Lower leg skin (tissue), 4 donors: Measurements from ENCODE around the gene NLRP11. TPM values are rescaled to one million over a fixed set of nuclear protein-coding genes. Genes with fewer than 3 reads are reported as not detected.
"Not testable (repeated sequence)": the region's sequence is repeated elsewhere in the genome, so short reads cannot be mapped to it uniquely, and the experiment has no call there.

Experiments used
- DNase-seq, 2 donors: peaks; one replicate each; pipeline ENCODE4 v3.0.0-alpha.2; 2019; ENCODE audit warnings: low spot score in 2 of 2
- H3K4me3 ChIP-seq: fragments of 200-600 bp; sonication (generic); 2 replicates; pipeline ENCODE4 v1.5.1; 2017; ENCODE audit warnings: mild to moderate bottlenecking, low read depth; ENCODE audit not compliant: poor library complexity, severe bottlenecking
- POLR2A ChIP-seq, 2 donors: fragments of 450-650 bp; IDR thresholded peaks; one replicate each; pipeline ENCODE4 v1.6.1; 2016 to 2017; ENCODE audit warnings: antibody characterized with exemption in 2 of 2, mild to moderate bottlenecking in 1 of 2, moderate library complexity in 1 of 2
- WGBS, 2 donors: methylation state at CpG; one replicate each; pipeline ENCODE4 v1.1.5; 2018; 5-methylcytosine and 5-hydroxymethylcytosine counted together
- intact Hi-C: fragments of 100-400 bp; cut with DNase I; formaldehyde crosslinking; loops from one replicate; pipeline ENCODE4 v1.15.0; 2023; ENCODE audit warnings: low total_unique reads
- total RNA-seq, 4 donors: library from RNA; depleted of rRNA; stranded (reverse); fragments of >200 nt; gene quantifications; one replicate each; pipeline ENCODE4 v1.1.0, GENCODE V29; 2016
- TF ChIP-seq, protein P1 (sequence below), 3 donors: fragments of 450-650 bp; IDR thresholded peaks; one replicate each; pipeline ENCODE4 v1.5.1; 2016; ENCODE audit warnings: antibody characterized with exemption in 3 of 3, mild to moderate bottlenecking in 3 of 3, moderate library complexity in 2 of 3

Gene NLRP11
- total RNA-seq, 4 donors from 2014 or later, result 0.10 TPM; not detected in 3

DNA sequence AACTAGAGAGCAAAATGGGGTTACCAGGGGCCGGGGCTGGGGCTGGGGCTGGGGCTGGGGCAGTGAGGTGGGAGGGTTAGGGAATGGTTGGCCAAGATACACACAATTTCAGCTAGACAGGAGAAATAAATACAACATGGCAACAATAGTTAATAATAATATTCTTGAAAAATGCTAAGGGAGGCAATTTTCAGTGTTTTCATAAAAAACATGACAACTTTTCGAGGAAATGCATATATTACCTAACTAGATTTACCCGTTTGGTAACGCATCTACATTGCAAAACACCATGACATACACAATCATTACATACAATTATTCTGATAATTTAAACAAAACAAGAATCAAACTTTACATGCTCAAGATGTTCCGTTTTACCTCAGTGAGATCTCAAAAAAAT, 50.7 kb downstream of the NLRP11 start:
- WGBS, 2 donors, result 81% methylated on average over 5 of the region's 5 CpGs
- DNase-seq, result no peak

DNA sequence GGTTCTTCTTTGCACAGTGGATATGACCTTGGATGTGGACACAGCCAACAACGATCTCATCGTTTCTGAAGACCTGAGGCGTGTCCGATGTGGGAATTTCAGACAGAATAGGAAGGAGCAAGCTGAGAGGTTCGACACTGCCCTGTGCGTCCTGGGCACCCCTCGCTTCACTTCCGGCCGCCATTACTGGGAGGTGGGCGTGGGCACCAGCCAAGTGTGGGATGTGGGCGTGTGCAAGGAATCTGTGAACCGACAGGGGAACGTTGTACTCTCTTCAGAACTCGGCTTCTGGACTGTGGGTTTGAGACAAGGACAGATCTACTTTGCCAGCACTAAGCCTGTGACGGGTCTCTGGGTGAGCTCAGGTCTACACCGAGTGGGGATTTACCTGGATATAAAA, 53.5 kb downstream of the NLRP11 start:
- intact Hi-C loops, result no loop called here
- TF ChIP-seq POLR2A (IDR thresholded peaks at IDR 0.05), result no peak
- TF ChIP-seq, protein P1, sequence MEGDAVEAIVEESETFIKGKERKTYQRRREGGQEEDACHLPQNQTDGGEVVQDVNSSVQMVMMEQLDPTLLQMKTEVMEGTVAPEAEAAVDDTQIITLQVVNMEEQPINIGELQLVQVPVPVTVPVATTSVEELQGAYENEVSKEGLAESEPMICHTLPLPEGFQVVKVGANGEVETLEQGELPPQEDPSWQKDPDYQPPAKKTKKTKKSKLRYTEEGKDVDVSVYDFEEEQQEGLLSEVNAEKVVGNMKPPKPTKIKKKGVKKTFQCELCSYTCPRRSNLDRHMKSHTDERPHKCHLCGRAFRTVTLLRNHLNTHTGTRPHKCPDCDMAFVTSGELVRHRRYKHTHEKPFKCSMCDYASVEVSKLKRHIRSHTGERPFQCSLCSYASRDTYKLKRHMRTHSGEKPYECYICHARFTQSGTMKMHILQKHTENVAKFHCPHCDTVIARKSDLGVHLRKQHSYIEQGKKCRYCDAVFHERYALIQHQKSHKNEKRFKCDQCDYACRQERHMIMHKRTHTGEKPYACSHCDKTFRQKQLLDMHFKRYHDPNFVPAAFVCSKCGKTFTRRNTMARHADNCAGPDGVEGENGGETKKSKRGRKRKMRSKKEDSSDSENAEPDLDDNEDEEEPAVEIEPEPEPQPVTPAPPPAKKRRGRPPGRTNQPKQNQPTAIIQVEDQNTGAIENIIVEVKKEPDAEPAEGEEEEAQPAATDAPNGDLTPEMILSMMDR (IDR thresholded peaks at IDR 0.05), result no peak
- DNase-seq, result no peak
- 87 to 88% methylated on average over 16 of the region's 16 CpGs for WGBS, 2 donors
- H3K4me3 ChIP-seq, result no peak overlapping the region

More for the DNA sequence above, 50.7 kb downstream of the NLRP11 start:
- H3K4me3 ChIP-seq, result no peak overlapping the region
- intact Hi-C loops, result no loop called here
- TF ChIP-seq, protein P1 (IDR thresholded peaks at IDR 0.05), result no peak

DNA sequence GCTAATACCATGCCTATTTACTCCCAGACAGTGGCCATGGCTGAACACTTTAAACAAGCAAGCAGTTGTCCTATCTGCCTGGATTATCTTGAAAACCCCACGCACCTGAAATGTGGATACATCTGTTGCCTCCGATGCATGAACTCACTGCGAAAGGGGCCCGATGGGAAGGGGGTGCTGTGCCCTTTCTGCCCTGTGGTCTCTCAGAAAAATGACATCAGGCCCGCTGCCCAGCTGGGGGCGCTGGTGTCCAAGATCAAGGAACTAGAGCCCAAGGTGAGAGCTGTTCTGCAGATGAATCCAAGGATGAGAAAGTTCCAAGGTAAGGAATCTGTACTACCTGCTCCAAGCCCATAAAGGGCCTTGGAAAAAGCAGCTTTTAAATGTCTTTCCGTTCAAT, 54.3 kb downstream of the NLRP11 start:
- H3K4me3 ChIP-seq, result no peak overlapping the region
- TF ChIP-seq, protein P1 (IDR thresholded peaks at IDR 0.05), result no peak
- no peak for TF ChIP-seq POLR2A (IDR thresholded peaks at IDR 0.05)
- no peak for DNase-seq
- WGBS, 2 donors, result 34 to 40% methylated on average over 7 of the region's 7 CpGs
- intact Hi-C loops, result no loop called here

DNA sequence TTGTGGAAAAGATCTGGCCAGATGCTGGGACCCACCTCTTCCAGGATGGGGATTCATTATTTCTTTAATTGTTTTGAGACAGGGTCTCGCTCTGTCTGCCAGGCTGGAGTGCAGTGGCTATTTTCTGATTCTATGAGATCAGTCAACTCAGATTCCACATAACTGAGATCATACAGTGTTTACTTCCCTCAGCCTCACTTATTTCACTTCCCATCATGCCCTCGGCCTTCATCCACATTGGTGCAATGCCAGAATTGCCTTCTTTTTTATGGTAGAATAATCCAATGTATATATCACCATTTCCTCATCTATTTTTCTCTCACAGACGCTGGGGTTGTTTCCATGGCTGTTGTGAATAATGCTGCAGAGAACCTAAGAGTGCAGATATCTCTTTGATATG, 62.2 kb downstream of the NLRP11 start:
- WGBS, 2 donors, result 45 to 51% methylated on average over 2 to 3 of the region's 3 CpGs
- not testable (repeated sequence) for DNase-seq

DNA sequence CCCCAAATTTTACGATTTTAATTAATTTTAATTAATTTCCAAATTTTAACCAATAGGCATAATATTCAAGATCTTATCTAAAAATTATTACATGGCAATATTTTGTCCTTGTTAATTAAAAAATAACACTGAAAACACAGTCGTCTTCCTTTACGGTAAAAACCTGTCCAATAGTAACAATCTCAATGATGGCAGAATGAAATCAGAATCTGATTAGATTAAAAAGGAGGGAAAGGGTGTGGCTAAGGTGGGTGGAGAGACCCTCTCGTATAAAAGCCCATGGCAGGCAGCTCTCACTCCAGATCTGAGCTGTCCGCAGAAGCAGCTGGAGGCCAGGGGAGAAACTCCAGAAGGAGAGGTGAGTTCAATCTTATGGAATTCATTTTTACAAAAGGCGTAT, 63.0 kb downstream of the NLRP11 start, which contains the start of gene RFPL4AL1:
Gene RFPL4AL1, plus strand, starts transcription at position 301 of the 400 bp plus-strand sequence. CDS start 2,687 bp downstream, outside the sequence.
- DNase-seq, intact Hi-C loops, H3K4me3 ChIP-seq: not testable (repeated sequence)
- WGBS, 2 donors, result 80 to 81% methylated on average over 5 to 6 of the region's 6 CpGs

More for the DNA sequence above, 62.2 kb downstream of the NLRP11 start:
- H3K4me3 ChIP-seq, intact Hi-C loops: not testable (repeated sequence)

DNA sequence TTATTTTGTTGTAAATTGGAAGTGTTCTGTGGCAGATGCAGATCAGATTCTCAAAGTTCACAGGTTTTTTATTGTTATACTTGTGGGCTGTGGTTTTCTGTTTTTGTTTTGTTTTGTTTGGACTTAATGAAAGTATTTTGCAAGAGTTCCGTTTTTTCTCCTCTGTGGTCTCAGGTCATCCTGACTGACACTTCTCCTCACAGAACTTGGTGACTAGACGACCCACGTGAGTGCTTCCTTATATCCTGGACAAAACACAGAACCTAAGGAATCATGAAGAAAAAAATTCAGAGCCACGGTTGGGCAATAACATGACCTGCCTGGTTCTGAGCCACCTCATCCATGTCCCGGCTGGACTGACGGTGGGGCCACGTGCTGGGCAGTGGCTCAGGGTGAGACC, 65.3 kb downstream of the NLRP11 start:
- WGBS, 2 donors, result 61 to 69% methylated on average over 7 of the region's 7 CpGs
- no peak for TF ChIP-seq POLR2A (IDR thresholded peaks at IDR 0.05)
- TF ChIP-seq, protein P1 (IDR thresholded peaks at IDR 0.05), result no peak
- intact Hi-C loops, result no loop called here
- DNase-seq, result no peak
- no peak overlapping the region for H3K4me3 ChIP-seq

DNA sequence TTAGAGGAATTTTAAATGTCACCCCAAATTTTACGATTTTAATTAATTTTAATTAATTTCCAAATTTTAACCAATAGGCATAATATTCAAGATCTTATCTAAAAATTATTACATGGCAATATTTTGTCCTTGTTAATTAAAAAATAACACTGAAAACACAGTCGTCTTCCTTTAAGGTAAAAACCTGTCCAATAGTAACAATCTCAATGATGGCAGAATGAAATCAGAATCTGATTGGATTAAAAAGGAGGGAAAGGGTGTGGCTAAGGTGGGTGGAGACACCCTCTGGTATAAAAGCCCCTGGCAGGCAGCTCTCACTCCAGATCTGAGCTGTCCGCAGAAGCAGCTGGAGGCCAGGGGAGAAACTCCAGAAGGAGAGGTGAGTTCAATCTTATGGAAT, 73.0 kb downstream of the NLRP11 start, which contains the start of gene RFPL4A:
Gene RFPL4A, plus strand, starts transcription at position 301 of the 400 bp plus-strand sequence. CDS start 2,704 bp downstream, outside the sequence.
- DNase-seq, intact Hi-C loops, H3K4me3 ChIP-seq: not testable (repeated sequence)
- WGBS, 2 donors, result 71 to 88% methylated on average over 3 of the region's 3 CpGs

DNA sequence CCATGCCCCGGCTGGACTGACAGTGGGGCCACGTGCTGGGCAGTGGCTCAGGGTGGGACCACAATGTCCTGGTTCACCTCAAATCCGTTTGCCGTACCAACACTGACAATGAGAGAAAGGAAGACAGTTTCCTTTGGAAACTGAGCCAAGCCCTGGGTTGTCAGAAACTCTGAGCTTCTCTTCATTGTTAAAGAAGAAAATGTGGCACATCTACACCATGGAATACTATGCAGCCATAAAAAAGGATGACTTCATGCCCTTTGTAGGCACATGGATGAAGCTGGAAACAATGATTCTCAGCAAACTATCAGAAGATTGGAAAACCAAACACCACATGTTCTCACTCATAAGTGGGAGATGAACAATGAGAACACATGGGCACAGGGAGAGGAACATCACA, 75.0 kb downstream of the NLRP11 start:
- intact Hi-C loops, result not testable (repeated sequence)

More for the DNA sequence above, 75.0 kb downstream of the NLRP11 start:
- not testable (repeated sequence) for H3K4me3 ChIP-seq, DNase-seq
- 76 to 78% methylated on average over 4 of the region's 4 CpGs for WGBS, 2 donors
